ENCODE results near the gene UNC50.

The UNC50 gene

GRCh38 chr2:98580656-98581284 lies 27.6 kb upstream of the UNC50 start:
- TF ChIP-seq CTCF (IDR thresholded peaks at IDR 0.05; ENCODE audit: low read depth, low read length), result no peak
- DNase-seq (ENCODE audit: low read depth, low spot score), result no peak
- in situ Hi-C loops (cut with HindIII; ENCODE audit: low sequenced_read_pairs), result no loop called here
- H3K4me3 ChIP-seq (ENCODE audit: low read depth, low read length), result no peak overlapping the region

- no peak overlapping the region for H3K4me3 ChIP-seq (ENCODE audit: low read depth, low read length)
- DNase-seq (ENCODE audit: low read depth, low spot score), result no peak
- in situ Hi-C loops (cut with HindIII; ENCODE audit: low sequenced_read_pairs), result no loop called here
- TF ChIP-seq CTCF (IDR thresholded peaks at IDR 0.05; ENCODE audit: low read depth, low read length), result no peak
Measured at GRCh38 chr2:98582523-98582922, 25.9 kb upstream of the UNC50 start.

- no peak overlapping the region for H3K4me3 ChIP-seq (ENCODE audit: low read depth, low read length)
- no peak for DNase-seq (ENCODE audit: low read depth, low spot score)
- no peak for TF ChIP-seq CTCF (IDR thresholded peaks at IDR 0.05; ENCODE audit: low read depth, low read length)
- in situ Hi-C loops (cut with HindIII; ENCODE audit: low sequenced_read_pairs), result no loop called here
Measured at GRCh38 chr2:98583276-98583675, 25.1 kb upstream of the UNC50 start.

GRCh38 chr2:98583816-98584618 lies 24.4 kb upstream of the UNC50 start:
- H3K4me3 ChIP-seq (ENCODE audit: low read depth, low read length), result no peak overlapping the region
- DNase-seq (ENCODE audit: low read depth, low spot score), result no peak
- no peak for TF ChIP-seq CTCF (IDR thresholded peaks at IDR 0.05; ENCODE audit: low read depth, low read length)
- in situ Hi-C loops (cut with HindIII; ENCODE audit: low sequenced_read_pairs), result no loop called here

GRCh38 chr2:98585386-98585785 lies 23.0 kb upstream of the UNC50 start:
- no peak for DNase-seq (ENCODE audit: low read depth, low spot score)
- no peak for TF ChIP-seq CTCF (IDR thresholded peaks at IDR 0.05; ENCODE audit: low read depth, low read length)
- in situ Hi-C loops (cut with HindIII; ENCODE audit: low sequenced_read_pairs), result no loop called here
- no peak overlapping the region for H3K4me3 ChIP-seq (ENCODE audit: low read depth, low read length)

- H3K4me3 ChIP-seq (ENCODE audit: low read depth, low read length), result no peak overlapping the region
- DNase-seq (ENCODE audit: low read depth, low spot score), result no peak
- TF ChIP-seq CTCF (IDR thresholded peaks at IDR 0.05; ENCODE audit: low read depth, low read length), result no peak
- in situ Hi-C loops (cut with HindIII; ENCODE audit: low sequenced_read_pairs), result no loop called here
Measured at GRCh38 chr2:98586551-98587140, 21.7 kb upstream of the UNC50 start.

All from astrocyte of the spinal cord (primary cell).